Breast epithelium (tissue), 3 donors: ENCODE data around the gene LMCD1.

ENCODE experiments used
- CTCF ChIP-seq, 3 donors: fragments of 450-650 bp; IDR thresholded peaks; one replicate each; pipeline ENCODE4 v1.5.1; 2016 to 2017; ENCODE audit warnings: antibody characterized with exemption in 3 of 3, mild to moderate bottlenecking in 3 of 3, moderate library complexity in 3 of 3
- POLR2A ChIP-seq: fragments of 450-650 bp; IDR thresholded peaks from one replicate; pipeline ENCODE4 v1.6.1; 2016; ENCODE audit warnings: antibody characterized with exemption, mild to moderate bottlenecking, moderate library complexity
- POLR2AphosphoS5 ChIP-seq, 3 donors: sonication (generic); formaldehyde crosslinking; IDR thresholded peaks; one replicate each; pipeline ENCODE4 v1.6.1; 2017; ENCODE audit warnings: antibody characterized with exemption in 3 of 3

DNA sequence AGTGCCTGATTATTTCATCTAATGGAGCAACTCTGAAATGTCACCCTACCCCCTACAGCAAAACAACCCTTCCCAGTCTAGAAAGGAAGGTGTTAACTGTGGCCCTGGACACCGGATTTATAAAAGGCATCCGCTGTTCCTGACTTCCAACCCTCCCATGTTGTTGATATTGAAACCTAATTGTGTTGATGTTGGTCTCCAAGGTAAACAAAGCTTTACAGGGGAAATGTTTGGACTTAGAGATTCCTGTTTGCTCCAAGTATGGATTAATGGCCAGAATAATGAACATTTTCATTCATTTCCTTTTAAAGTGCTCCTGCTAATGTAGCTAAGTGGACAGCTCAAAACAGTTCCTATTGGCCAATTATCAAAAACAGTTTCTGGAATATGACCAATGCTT is 19.4 kb upstream of the LMCD1 start:
- TF ChIP-seq CTCF (IDR thresholded peaks at IDR 0.05) (no peak), POLR2A (no peak), POLR2AphosphoS5 (IDR thresholded peaks at IDR 0.05) (no peak)
